WTC11 (cell line): ENCODE results near the gene OAT. TPM values are rescaled to one million over a fixed set of nuclear protein-coding genes. Genes with fewer than 3 reads are reported as not detected.
A peak's percentile ranks its signal among the peaks of the same experiment; 100 is the strongest.

Source experiments
- ATAC-seq: fragments of 200-7000 bp; cut with Tn5 transposase; 2 replicates; pipeline ENCODE4 v1.10.0; 2021; ENCODE audit warnings: mild to moderate bottlenecking, moderate library complexity
- CTCF ChIA-PET: fragments of 300-600 bp; sonication (Branson Sonifier 250); formaldehyde crosslinking; loops from one replicate; lab custom pipeline; 2021; ENCODE audit warnings: antibody characterized with exemption; lab: Charles Lee
- POLR2A ChIA-PET: fragments of 350-600 bp; sonication (Branson Sonifier 250); formaldehyde crosslinking; loops from one replicate; lab custom pipeline; 2021; ENCODE audit warnings: antibody characterized with exemption; lab: Charles Lee
- DNase-seq: peaks from one replicate; pipeline ENCODE4 v3.0.0; 2021; ENCODE audit warnings: low spot score
- H3K27ac Mint-ChIP-seq: 2 replicates; pipeline ENCODE4 v1.8.0; 2021; ENCODE audit warnings: mixed read lengths
- H3K27me3 Mint-ChIP-seq: 2 replicates; pipeline ENCODE4 v1.8.0; 2021; ENCODE audit warnings: low read depth, mild to moderate bottlenecking, moderate library complexity, mixed read lengths
- H3K36me3 Mint-ChIP-seq: 2 replicates; pipeline ENCODE4 v1.8.0; 2021; ENCODE audit warnings: mixed read lengths
- H3K4me1 Mint-ChIP-seq: 2 replicates; pipeline ENCODE4 v1.8.0; 2022; ENCODE audit warnings: mixed read lengths
- H3K4me3 Mint-ChIP-seq: 2 replicates; pipeline ENCODE4 v1.8.0; 2021; ENCODE audit warnings: mild to moderate bottlenecking, moderate library complexity, mixed read lengths
- H3K9me3 Mint-ChIP-seq: 2 replicates; pipeline ENCODE4 v1.8.0; 2021; ENCODE audit warnings: mixed read lengths
- CREB1 ChIP-seq: sonication (generic); formaldehyde crosslinking; IDR thresholded peaks from 2 replicates; pipeline ENCODE4 v1.8.0; 2023; ENCODE audit warnings: mild to moderate bottlenecking, missing genetic modification reagents
- ETV6 ChIP-seq: sonication (generic); formaldehyde crosslinking; IDR thresholded peaks from 2 replicates; pipeline ENCODE4 v1.8.1; 2022; ENCODE audit warnings: mild to moderate bottlenecking, missing genetic modification reagents
- GABPB1 ChIP-seq: sonication (generic); formaldehyde crosslinking; IDR thresholded peaks from 2 replicates; pipeline ENCODE4 v1.8.1; 2023; ENCODE audit warnings: mild to moderate bottlenecking, missing genetic modification reagents
- GRHL2 ChIP-seq: fragments of 250-450 bp; sonication (Bioruptor Pico); IDR thresholded peaks from 2 replicates; pipeline ENCODE4 v1.8.0; 2022; ENCODE audit warnings: mild to moderate bottlenecking, moderate library complexity; ENCODE audit not compliant: insufficient replicate concordance, severe bottlenecking
- IRF2 ChIP-seq: sonication (generic); formaldehyde crosslinking; IDR thresholded peaks from 2 replicates; pipeline ENCODE4 v1.8.0; 2022; ENCODE audit warnings: low read depth, missing genetic modification reagents, borderline replicate concordance
- JUN ChIP-seq: sonication (generic); formaldehyde crosslinking; IDR thresholded peaks from 2 replicates; pipeline ENCODE4 v1.8.0; 2023; ENCODE audit warnings: mild to moderate bottlenecking, missing genetic modification reagents
- NFE2L1 ChIP-seq: sonication (generic); formaldehyde crosslinking; IDR thresholded peaks from 2 replicates; pipeline ENCODE4 v1.8.1; 2023; ENCODE audit warnings: missing genetic modification reagents
- NR1H2 ChIP-seq: sonication (generic); formaldehyde crosslinking; IDR thresholded peaks from 2 replicates; pipeline ENCODE4 v1.9.0; 2021; ENCODE audit warnings: mild to moderate bottlenecking, moderate library complexity, missing genetic modification reagents
- RORB ChIP-seq: fragments of 250-450 bp; sonication (Bioruptor Pico); IDR thresholded peaks from 2 replicates; pipeline ENCODE4 v1.9.0; 2021; ENCODE audit warnings: mild to moderate bottlenecking
- SP1 ChIP-seq: sonication (generic); formaldehyde crosslinking; conservative IDR thresholded peaks from 2 replicates; pipeline ENCODE4 v1.8.1; 2022; ENCODE audit warnings: missing genetic modification reagents
- TEAD1 ChIP-seq: sonication (generic); formaldehyde crosslinking; IDR thresholded peaks from 2 replicates; pipeline ENCODE4 v1.8.0; 2022; ENCODE audit warnings: mild to moderate bottlenecking, missing genetic modification reagents
- TP53 ChIP-seq: sonication (generic); formaldehyde crosslinking; IDR thresholded peaks from 2 replicates; pipeline ENCODE4 v1.8.1; 2023; ENCODE audit warnings: mild to moderate bottlenecking, missing genetic modification reagents
- ZMAT4 ChIP-seq: fragments of 250-450 bp; sonication (Bioruptor Pico); IDR thresholded peaks from 2 replicates; pipeline ENCODE4 v1.9.0; 2021; ENCODE audit warnings: mild to moderate bottlenecking
- ZNF219 ChIP-seq: sonication (generic); formaldehyde crosslinking; IDR thresholded peaks from 2 replicates; pipeline ENCODE4 v1.8.0; 2023; ENCODE audit warnings: missing genetic modification reagents, mild to moderate bottlenecking, borderline replicate concordance
- total RNA-seq: library from RNA; stranded (reverse); gene quantifications from 3 replicates; pipeline ENCODE4 v1.2.3, GENCODE V29; 2021
- TF ChIP-seq, protein P1 (sequence below): sonication (generic); formaldehyde crosslinking; IDR thresholded peaks from 2 replicates; pipeline ENCODE4 v1.8.1; 2023; ENCODE audit warnings: mild to moderate bottlenecking, missing genetic modification reagents, moderate library complexity
- TF ChIP-seq, protein P2 (sequence below): sonication (generic); formaldehyde crosslinking; IDR thresholded peaks from 2 replicates; pipeline ENCODE4 v1.8.0; 2022; ENCODE audit warnings: mild to moderate bottlenecking, missing genetic modification reagents
- TF ChIP-seq, protein P3 (sequence below): sonication (generic); formaldehyde crosslinking; IDR thresholded peaks from 2 replicates; pipeline ENCODE4 v1.8.0; 2022; ENCODE audit warnings: mild to moderate bottlenecking, missing genetic modification reagents
- TF ChIP-seq, protein P4 (sequence below): sonication (generic); formaldehyde crosslinking; IDR thresholded peaks from 2 replicates; pipeline ENCODE4 v1.8.1; 2022; ENCODE audit warnings: low read depth, missing genetic modification reagents, borderline replicate concordance
- TF ChIP-seq, protein P5 (sequence below): fragments of 250-450 bp; sonication (Bioruptor Pico); IDR thresholded peaks from 2 replicates; pipeline ENCODE4 v1.9.0; 2021; ENCODE audit warnings: mild to moderate bottlenecking

The OAT gene
- total RNA-seq, 1 experiment from 2014 or later: 117 TPM

- no peak for TF ChIP-seq IRF2
- H3K4me1 Mint-ChIP-seq: peaks cover 11% of the 10 kb centered on the region
- H3K27ac Mint-ChIP-seq: no peak overlapping the region
- ATAC-seq (no peak), DNase-seq (no peak)
- no peaks in the 10 kb centered on the region for H3K36me3 Mint-ChIP-seq
- CTCF ChIA-PET: interaction anchor here (0.8 to 3.4 kb wide), 7 partner anchors 18 to 372 kb away, joined by 3 to 19 read pairs (median 3); no protein-coding TSS in a partner anchor
- POLR2A ChIA-PET: no interaction called here
- H3K9me3 Mint-ChIP-seq: no peaks in the 10 kb centered on the region
- H3K27me3 Mint-ChIP-seq: no peaks in the 10 kb centered on the region; the same call in 1 of the 2 replicates
- no peak overlapping the region for H3K4me3 Mint-ChIP-seq
Observed at GRCh38 chr10:124366343-124366742, 52.4 kb downstream of the OAT start.

DNA sequence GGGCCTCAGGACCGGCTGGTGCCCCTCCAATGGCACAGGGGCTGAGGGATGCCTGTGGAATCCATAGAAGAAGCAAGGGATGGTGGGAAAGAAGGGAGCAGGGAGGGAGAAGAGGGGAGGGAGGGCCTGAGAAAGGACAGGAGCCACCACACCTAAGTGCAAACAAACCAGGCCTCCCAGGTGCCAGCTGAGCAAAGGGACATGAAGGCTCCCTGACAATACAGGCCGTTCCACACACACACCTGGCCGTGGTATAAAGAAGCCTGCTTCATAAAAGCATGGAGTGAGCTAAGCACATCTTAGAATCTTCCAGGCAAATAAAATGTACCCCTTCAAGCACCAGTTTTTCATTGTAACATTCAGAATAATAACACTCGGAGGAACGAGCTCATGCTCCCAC, 54.0 kb downstream of the OAT start:
- DNase-seq (no peak), ATAC-seq (no peak)
- Mint-ChIP-seq H3K4me1 (peaks cover 11% of the 10 kb centered on the region), H3K27me3 (no peaks in the 10 kb centered on the region; the same call in 1 of the 2 replicates), H3K4me3 (no peak overlapping the region), H3K36me3 (no peaks in the 10 kb centered on the region), H3K27ac (no peak overlapping the region), H3K9me3 (peaks cover under 1% of the 10 kb centered on the region; the same call in 1 of the 2 replicates)
- ChIA-PET POLR2A (no interaction called here), CTCF (interaction anchor here (1.1 to 3.4 kb wide), 5 partner anchors 11 to 370 kb away, joined by 4 to 19 read pairs (median 10); no protein-coding TSS in a partner anchor)
- TF ChIP-seq NFE2L1 (CRISPR knock-in tag) (no peak), ETV6 (CRISPR knock-in tag) (no peak), ZMAT4 (CRISPR knock-in tag) (no peak), NR1H2 (CRISPR knock-in tag) (no peak), SP1 (CRISPR knock-in tag) (no peak), GABPB1 (CRISPR knock-in tag) (no peak), ZNF219 (no peak)
- TF ChIP-seq, protein P1, sequence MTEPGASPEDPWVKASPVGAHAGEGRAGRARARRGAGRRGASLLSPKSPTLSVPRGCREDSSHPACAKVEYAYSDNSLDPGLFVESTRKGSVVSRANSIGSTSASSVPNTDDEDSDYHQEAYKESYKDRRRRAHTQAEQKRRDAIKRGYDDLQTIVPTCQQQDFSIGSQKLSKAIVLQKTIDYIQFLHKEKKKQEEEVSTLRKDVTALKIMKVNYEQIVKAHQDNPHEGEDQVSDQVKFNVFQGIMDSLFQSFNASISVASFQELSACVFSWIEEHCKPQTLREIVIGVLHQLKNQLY: no peak

GRCh38 chr10:124362568-124362967, 56.2 kb downstream of the OAT start:
- peak; percentile 81 for ATAC-seq
- DNase-seq: peak; percentile 50
- H3K27me3 Mint-ChIP-seq: no peaks in the 10 kb centered on the region; the same call in 1 of the 2 replicates
- H3K27ac Mint-ChIP-seq: peak overlapping the region; percentile 57; the same call in 1 of the 2 replicates
- peaks cover 3% of the 10 kb centered on the region; the same call in 1 of the 2 replicates for H3K9me3 Mint-ChIP-seq
- ChIA-PET CTCF (interaction anchor here (1.1 to 2.2 kb wide), 4 partner anchors 27 to 368 kb away, joined by 3 to 11 read pairs (median 4); no protein-coding TSS in a partner anchor), POLR2A (interaction anchor here (0.6 kb wide), 1 partner anchor 1226 kb away, joined by 3 read pairs; no protein-coding TSS in a partner anchor)
- H3K36me3 Mint-ChIP-seq: no peaks in the 10 kb centered on the region
- no peak overlapping the region for H3K4me3 Mint-ChIP-seq
- TF ChIP-seq RORB (CRISPR knock-in tag) (no peak), TEAD1 (CRISPR knock-in tag) (0 out of 2 replicates have a peak, but pooled peaks have one; percentile 24)
- peaks cover 15% of the 10 kb centered on the region for H3K4me1 Mint-ChIP-seq

DNA sequence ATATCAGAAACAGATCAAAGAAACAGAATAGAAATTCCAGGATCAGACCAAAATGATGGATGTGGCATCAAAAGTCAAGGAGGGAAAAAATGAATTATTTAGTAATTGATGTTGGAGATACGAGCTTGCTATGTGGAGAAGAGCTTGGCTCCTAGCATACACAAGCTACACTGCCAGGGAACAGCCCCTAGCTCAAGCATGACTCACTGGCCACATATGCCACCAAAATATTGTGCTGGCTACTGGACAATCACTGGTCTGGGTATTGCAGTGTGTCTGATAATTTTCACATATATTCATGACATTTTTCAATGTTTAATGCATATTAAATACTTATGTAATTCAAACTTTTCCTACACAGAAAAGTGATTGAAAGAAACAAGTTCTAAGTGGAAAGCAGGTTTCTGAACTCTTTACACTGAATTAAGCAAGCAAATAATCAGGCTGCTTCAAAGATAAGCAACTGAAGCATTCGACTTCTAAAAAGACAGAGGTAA, 59.3 kb downstream of the OAT start:
- DNase-seq (no peak), ATAC-seq (no peak)
- H3K4me1 Mint-ChIP-seq: peaks cover 26% of the 10 kb centered on the region
- ChIA-PET POLR2A (no interaction called here), CTCF (interaction anchor here (0.7 to 1.7 kb wide), 2 partner anchors 30 to 365 kb away, joined by 3 to 4 read pairs; no protein-coding TSS in a partner anchor)
- H3K9me3 Mint-ChIP-seq: peaks cover 3% of the 10 kb centered on the region; the same call in 1 of the 2 replicates
- H3K27me3 Mint-ChIP-seq: no peaks in the 10 kb centered on the region; the same call in 1 of the 2 replicates
- H3K4me3 Mint-ChIP-seq: no peak overlapping the region
- no peaks in the 10 kb centered on the region for H3K36me3 Mint-ChIP-seq
- H3K27ac Mint-ChIP-seq: no peak overlapping the region
- TF ChIP-seq, protein P2, sequence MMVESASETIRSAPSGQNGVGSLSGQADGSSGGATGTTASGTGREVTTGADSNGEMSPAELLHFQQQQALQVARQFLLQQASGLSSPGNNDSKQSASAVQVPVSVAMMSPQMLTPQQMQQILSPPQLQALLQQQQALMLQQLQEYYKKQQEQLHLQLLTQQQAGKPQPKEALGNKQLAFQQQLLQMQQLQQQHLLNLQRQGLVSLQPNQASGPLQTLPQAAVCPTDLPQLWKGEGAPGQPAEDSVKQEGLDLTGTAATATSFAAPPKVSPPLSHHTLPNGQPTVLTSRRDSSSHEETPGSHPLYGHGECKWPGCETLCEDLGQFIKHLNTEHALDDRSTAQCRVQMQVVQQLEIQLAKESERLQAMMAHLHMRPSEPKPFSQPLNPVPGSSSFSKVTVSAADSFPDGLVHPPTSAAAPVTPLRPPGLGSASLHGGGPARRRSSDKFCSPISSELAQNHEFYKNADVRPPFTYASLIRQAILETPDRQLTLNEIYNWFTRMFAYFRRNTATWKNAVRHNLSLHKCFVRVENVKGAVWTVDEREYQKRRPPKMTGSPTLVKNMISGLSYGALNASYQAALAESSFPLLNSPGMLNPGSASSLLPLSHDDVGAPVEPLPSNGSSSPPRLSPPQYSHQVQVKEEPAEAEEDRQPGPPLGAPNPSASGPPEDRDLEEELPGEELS (CRISPR knock-in tag): no peak
- TF ChIP-seq, protein P3, sequence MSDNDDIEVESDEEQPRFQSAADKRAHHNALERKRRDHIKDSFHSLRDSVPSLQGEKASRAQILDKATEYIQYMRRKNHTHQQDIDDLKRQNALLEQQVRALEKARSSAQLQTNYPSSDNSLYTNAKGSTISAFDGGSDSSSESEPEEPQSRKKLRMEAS: no peak
- TF ChIP-seq, protein P4, sequence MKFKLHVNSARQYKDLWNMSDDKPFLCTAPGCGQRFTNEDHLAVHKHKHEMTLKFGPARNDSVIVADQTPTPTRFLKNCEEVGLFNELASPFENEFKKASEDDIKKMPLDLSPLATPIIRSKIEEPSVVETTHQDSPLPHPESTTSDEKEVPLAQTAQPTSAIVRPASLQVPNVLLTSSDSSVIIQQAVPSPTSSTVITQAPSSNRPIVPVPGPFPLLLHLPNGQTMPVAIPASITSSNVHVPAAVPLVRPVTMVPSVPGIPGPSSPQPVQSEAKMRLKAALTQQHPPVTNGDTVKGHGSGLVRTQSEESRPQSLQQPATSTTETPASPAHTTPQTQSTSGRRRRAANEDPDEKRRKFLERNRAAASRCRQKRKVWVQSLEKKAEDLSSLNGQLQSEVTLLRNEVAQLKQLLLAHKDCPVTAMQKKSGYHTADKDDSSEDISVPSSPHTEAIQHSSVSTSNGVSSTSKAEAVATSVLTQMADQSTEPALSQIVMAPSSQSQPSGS (CRISPR knock-in tag): no peak
- no peak for TF ChIP-seq JUN (CRISPR knock-in tag)
- TF ChIP-seq TP53 (CRISPR knock-in tag): no peak
- TF ChIP-seq, protein P5, sequence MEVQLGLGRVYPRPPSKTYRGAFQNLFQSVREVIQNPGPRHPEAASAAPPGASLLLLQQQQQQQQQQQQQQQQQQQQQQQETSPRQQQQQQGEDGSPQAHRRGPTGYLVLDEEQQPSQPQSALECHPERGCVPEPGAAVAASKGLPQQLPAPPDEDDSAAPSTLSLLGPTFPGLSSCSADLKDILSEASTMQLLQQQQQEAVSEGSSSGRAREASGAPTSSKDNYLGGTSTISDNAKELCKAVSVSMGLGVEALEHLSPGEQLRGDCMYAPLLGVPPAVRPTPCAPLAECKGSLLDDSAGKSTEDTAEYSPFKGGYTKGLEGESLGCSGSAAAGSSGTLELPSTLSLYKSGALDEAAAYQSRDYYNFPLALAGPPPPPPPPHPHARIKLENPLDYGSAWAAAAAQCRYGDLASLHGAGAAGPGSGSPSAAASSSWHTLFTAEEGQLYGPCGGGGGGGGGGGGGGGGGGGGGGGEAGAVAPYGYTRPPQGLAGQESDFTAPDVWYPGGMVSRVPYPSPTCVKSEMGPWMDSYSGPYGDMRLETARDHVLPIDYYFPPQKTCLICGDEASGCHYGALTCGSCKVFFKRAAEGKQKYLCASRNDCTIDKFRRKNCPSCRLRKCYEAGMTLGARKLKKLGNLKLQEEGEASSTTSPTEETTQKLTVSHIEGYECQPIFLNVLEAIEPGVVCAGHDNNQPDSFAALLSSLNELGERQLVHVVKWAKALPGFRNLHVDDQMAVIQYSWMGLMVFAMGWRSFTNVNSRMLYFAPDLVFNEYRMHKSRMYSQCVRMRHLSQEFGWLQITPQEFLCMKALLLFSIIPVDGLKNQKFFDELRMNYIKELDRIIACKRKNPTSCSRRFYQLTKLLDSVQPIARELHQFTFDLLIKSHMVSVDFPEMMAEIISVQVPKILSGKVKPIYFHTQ: no peak
- no peak for TF ChIP-seq IRF2
- TF ChIP-seq CREB1: no peak
- no peak for TF ChIP-seq GRHL2 (CRISPR knock-in tag)
